Hepatocyte (in vitro differentiated cells): ENCODE results near the gene HCN3. TPM values are rescaled to one million over a fixed set of nuclear protein-coding genes. Genes with fewer than 3 reads are reported as not detected.
A peak's percentile ranks its signal among the peaks of the same experiment; 100 is the strongest.

Experiments used
- DNase-seq: peaks from one replicate; pipeline ENCODE4 v3.0.0-alpha.2; 2016; ENCODE audit warnings: low spot score
- H2AFZ ChIP-seq: fragments of 200-600 bp; sonication (generic); 2 replicates; pipeline ENCODE4 v1.6.0; 2016; ENCODE audit warnings: antibody characterized with exemption, mild to moderate bottlenecking
- H3K27ac ChIP-seq: fragments of 200-600 bp; sonication (generic); 2 replicates; pipeline ENCODE4 v1.5.1; 2016; ENCODE audit warnings: mild to moderate bottlenecking
- H3K27me3 ChIP-seq: fragments of 200-600 bp; sonication (generic); 2 replicates; pipeline ENCODE4 v1.6.1; 2016
- H3K36me3 ChIP-seq: fragments of 200-600 bp; sonication (generic); replicated peaks from 2 replicates; pipeline ENCODE4 v1.5.1; 2016; ENCODE audit warnings: low read depth; ENCODE audit not compliant: insufficient read depth
- H3K4me1 ChIP-seq: fragments of 200-600 bp; sonication (generic); 2 replicates; pipeline ENCODE4 v1.5.1; 2016; ENCODE audit warnings: mild to moderate bottlenecking, moderate library complexity; ENCODE audit not compliant: insufficient read depth
- H3K4me2 ChIP-seq: fragments of 200-600 bp; sonication (generic); 2 replicates; pipeline ENCODE4 v1.6.0; 2016
- H3K4me3 ChIP-seq: fragments of 200-600 bp; sonication (generic); 2 replicates; pipeline ENCODE4 v1.5.1; 2016; ENCODE audit warnings: mild to moderate bottlenecking
- H3K79me2 ChIP-seq: fragments of 200-600 bp; sonication (generic); 2 replicates; pipeline ENCODE4 v1.6.0; 2017; ENCODE audit warnings: mild to moderate bottlenecking
- H3K9me2 ChIP-seq: fragments of 200-600 bp; sonication (generic); replicated peaks from 2 replicates; pipeline ENCODE4 v1.6.0; 2017; ENCODE audit warnings: mild to moderate bottlenecking; ENCODE audit not compliant: insufficient read depth
- H3K9me3 ChIP-seq: fragments of 200-600 bp; sonication (generic); 2 replicates; pipeline ENCODE4 v1.5.1; 2016; ENCODE audit warnings: low read depth, mild to moderate bottlenecking
- H4K20me1 ChIP-seq: fragments of 200-600 bp; sonication (generic); 2 replicates; pipeline ENCODE4 v1.6.0; 2016; ENCODE audit warnings: mild to moderate bottlenecking; ENCODE audit not compliant: insufficient read depth, poor library complexity, severe bottlenecking
- CTCF ChIP-seq: fragments of 200-600 bp; sonication (generic); IDR thresholded peaks from 2 replicates; pipeline ENCODE4 v1.5.1; 2016; ENCODE audit warnings: antibody characterized with exemption, mild to moderate bottlenecking; ENCODE audit not compliant: poor library complexity
- EZH2 ChIP-seq: fragments of 200-600 bp; sonication (generic); IDR thresholded peaks from 2 replicates; pipeline ENCODE4 v1.6.1; 2016; ENCODE audit warnings: antibody characterized with exemption, mild to moderate bottlenecking, borderline replicate concordance
- EZH2phosphoT487 ChIP-seq: fragments of 200-600 bp; sonication (generic); IDR thresholded peaks from one replicate; pipeline ENCODE4 v1.6.1; 2018; ENCODE audit warnings: antibody characterized with exemption, mild to moderate bottlenecking, low read depth, moderate library complexity; ENCODE audit not compliant: unreplicated experiment, severe bottlenecking
- WGBS: methylation state at CpG from one replicate; pipeline ENCODE4 v1.1.6; 2016; ENCODE audit warnings: low lambda C conversion rate; ENCODE audit errors: missing lambda C conversion rate; 5-methylcytosine and 5-hydroxymethylcytosine counted together
- polyA plus RNA-seq: library from polyadenylated mRNA; unstranded; fragments of >200 nt; fragmentation: Nextera tagmentation; extraction: Ambion mirVana; gene quantifications from 2 replicates; pipeline ENCODE4 v1.2.1, GENCODE V29; 2016
- total RNA-seq: library from RNA; depleted of rRNA; stranded (reverse); fragments of >200 nt; gene quantifications from 2 replicates; pipeline ENCODE4 v1.2.3, GENCODE V29; 2014

The HCN3 gene
- total and polyA plus RNA-seq, 2 experiments from 2014 or later = 4.3 to 5.6 TPM

GRCh38 chr1:155251566-155251965, 25.7 kb upstream of the HCN3 start:
- no peaks in the 10 kb centered on the region for H3K9me2 ChIP-seq
- DNase-seq = no peak
- H3K36me3 ChIP-seq = no peaks in the 10 kb centered on the region
- no peaks in the 10 kb centered on the region for H3K27me3 ChIP-seq
- no peaks in the 10 kb centered on the region for H4K20me1 ChIP-seq
- peaks cover 27% of the 10 kb centered on the region for H3K4me1 ChIP-seq
- H3K4me3 ChIP-seq = no peak overlapping the region
- no peak for TF ChIP-seq EZH2
- no peak for TF ChIP-seq CTCF
- no peak for TF ChIP-seq EZH2phosphoT487
- WGBS = 100% methylated on average over 3 of the region's 7 CpGs
- H3K79me2 ChIP-seq = peaks cover 25% of the 10 kb centered on the region
- no peak overlapping the region for H3K4me2 ChIP-seq
- H3K9me3 ChIP-seq = no peaks in the 10 kb centered on the region
- no peak overlapping the region for H2AFZ ChIP-seq
- no peak overlapping the region for H3K27ac ChIP-seq

- 75% methylated on average over 5 of the region's 5 CpGs for WGBS
- Histone ChIP-seq H3K27ac (no peak overlapping the region), H3K36me3 (no peaks in the 10 kb centered on the region), H3K27me3 (no peaks in the 10 kb centered on the region), H2AFZ (no peak overlapping the region), H4K20me1 (no peaks in the 10 kb centered on the region), H3K4me2 (peak overlapping the region; percentile 100), H3K9me3 (no peaks in the 10 kb centered on the region), H3K4me1 (peaks cover 27% of the 10 kb centered on the region), H3K9me2 (no peaks in the 10 kb centered on the region), H3K79me2 (peaks cover 25% of the 10 kb centered on the region), H3K4me3 (no peak overlapping the region)
- DNase-seq = no peak
- TF ChIP-seq EZH2 (no peak), CTCF (no peak), EZH2phosphoT487 (no peak)
These were observed 24.1 kb upstream of the HCN3 start for GRCh38 chr1:155253208-155253607.

- Histone ChIP-seq H3K27me3 (no peaks in the 10 kb centered on the region), H3K27ac (no peak overlapping the region), H4K20me1 (no peaks in the 10 kb centered on the region), H3K9me2 (no peaks in the 10 kb centered on the region), H3K79me2 (peaks cover 25% of the 10 kb centered on the region), H3K4me2 (peak overlapping the region; percentile 100), H3K4me1 (peaks cover 27% of the 10 kb centered on the region), H3K36me3 (no peaks in the 10 kb centered on the region), H2AFZ (no peak overlapping the region), H3K9me3 (no peaks in the 10 kb centered on the region), H3K4me3 (no peak overlapping the region)
- no peak for DNase-seq
- 64% methylated on average over 5 of the region's 5 CpGs for WGBS
- no peak for TF ChIP-seq CTCF
- TF ChIP-seq EZH2 = no peak
- TF ChIP-seq EZH2phosphoT487 = no peak
These were observed 23.5 kb upstream of the HCN3 start for GRCh38 chr1:155253797-155254196.

GRCh38 chr1:155254228-155254713, 23.0 kb upstream of the HCN3 start:
- no peaks in the 10 kb centered on the region for H3K9me3 ChIP-seq
- no peaks in the 10 kb centered on the region for H4K20me1 ChIP-seq
- no peaks in the 10 kb centered on the region for H3K9me2 ChIP-seq
- TF ChIP-seq CTCF = no peak
- TF ChIP-seq EZH2 = no peak
- TF ChIP-seq EZH2phosphoT487 = no peak
- H3K79me2 ChIP-seq = peaks cover 25% of the 10 kb centered on the region
- no peak overlapping the region for H3K27ac ChIP-seq
- peak overlapping the region; percentile 46 for H3K4me3 ChIP-seq
- DNase-seq = no peak
- 64% methylated on average over 12 of the region's 12 CpGs for WGBS
- H3K4me2 ChIP-seq = peak overlapping the region; percentile 100
- peak overlapping the region; percentile 58 for H2AFZ ChIP-seq
- H3K4me1 ChIP-seq = peaks cover 27% of the 10 kb centered on the region
- no peaks in the 10 kb centered on the region for H3K27me3 ChIP-seq
- H3K36me3 ChIP-seq = no peaks in the 10 kb centered on the region
